ENCODE data around the gene ZXDC.

ZXDC gene

GRCh38 chr3:126475413-126476114, at the start of gene ZXDC:
Gene ZXDC, minus strand, starts transcription at chr3:126475891. Its CDS starts 26 bp downstream, at chr3:126475865.
- peak; percentile 88 for DNase-seq (ENCODE audit: low read depth, low spot score)

GRCh38 chr3:126525091-126525852, 49.6 kb upstream of the ZXDC start:
- DNase-seq (ENCODE audit: low read depth, low spot score) = no peak

- DNase-seq (ENCODE audit: low read depth, low spot score) = no peak
Measured at GRCh38 chr3:126524429-126524988, 48.8 kb upstream of the ZXDC start.

DNA sequence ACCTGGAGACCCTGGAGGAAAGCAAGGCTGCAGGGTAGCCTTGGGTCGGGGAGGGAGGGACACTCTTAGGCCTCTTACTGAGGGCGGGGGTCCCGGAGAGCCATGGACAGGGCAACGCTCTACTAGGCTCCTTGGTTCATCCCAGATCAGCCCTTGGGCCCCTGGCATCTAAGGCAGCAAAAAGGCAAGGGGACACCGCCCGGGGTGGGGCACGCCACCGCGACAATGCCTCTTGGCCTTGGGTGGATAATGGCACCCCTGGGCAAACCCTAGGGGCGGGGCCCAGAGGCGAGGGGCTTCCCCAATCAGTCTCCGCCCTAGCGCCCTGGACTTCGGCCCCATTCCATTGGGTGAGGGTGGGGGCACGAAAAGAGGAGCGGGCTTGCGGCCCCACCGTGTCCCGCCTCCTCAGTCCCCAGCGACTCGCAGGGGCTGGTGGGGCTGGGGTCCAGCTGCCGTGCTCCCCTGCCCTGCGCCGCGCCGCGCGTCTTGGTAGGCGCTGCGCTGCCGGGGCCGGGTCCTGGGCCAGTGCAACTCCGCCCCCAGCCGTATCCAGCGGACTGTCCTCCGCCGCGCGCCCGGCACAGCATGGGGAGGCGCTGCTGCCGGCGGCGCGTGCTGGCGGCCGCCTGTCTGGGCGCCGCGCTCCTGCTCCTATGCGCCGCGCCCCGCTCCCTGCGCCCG, 48.2 kb upstream of the ZXDC start, which contains the start of gene CHST13:
TSS of gene CHST13 (plus strand) at position 411 of the 684 bp plus-strand sequence. CDS start at position 589, 178 bp downstream.
- peak; percentile 70 for DNase-seq (ENCODE audit: low read depth, low spot score)

- peak; percentile 72 for DNase-seq (ENCODE audit: low read depth, low spot score)
Measured at GRCh38 chr3:126522363-126522788, 46.7 kb upstream of the ZXDC start.

- DNase-seq (ENCODE audit: low read depth, low spot score) = no peak
Measured at GRCh38 chr3:126521122-126521891, 45.6 kb upstream of the ZXDC start.

GRCh38 chr3:126519506-126520455, 44.1 kb upstream of the ZXDC start:
- no peak for DNase-seq (ENCODE audit: low read depth, low spot score)

DNA sequence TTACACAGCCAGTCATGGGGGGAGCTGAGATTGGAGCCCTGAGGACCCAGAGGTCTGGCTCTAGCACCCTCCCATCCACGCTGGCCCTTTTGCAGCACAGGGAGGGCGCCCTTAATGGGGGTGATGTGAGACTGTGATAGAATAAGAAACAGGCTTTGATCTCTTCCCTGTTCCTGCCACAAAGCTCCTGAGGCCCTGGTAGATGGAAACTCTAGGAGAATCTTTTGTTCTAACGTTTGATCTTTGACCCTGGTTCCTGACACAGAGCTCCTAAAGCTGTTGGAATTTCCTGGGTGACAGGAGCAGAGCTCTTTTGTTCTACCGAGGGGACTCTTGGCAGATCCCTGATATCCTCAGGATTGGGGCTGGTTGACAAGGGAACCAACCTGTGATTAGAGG, 43.1 kb upstream of the ZXDC start:
- peak; percentile 71 for DNase-seq (ENCODE audit: low read depth, low spot score)

DNA sequence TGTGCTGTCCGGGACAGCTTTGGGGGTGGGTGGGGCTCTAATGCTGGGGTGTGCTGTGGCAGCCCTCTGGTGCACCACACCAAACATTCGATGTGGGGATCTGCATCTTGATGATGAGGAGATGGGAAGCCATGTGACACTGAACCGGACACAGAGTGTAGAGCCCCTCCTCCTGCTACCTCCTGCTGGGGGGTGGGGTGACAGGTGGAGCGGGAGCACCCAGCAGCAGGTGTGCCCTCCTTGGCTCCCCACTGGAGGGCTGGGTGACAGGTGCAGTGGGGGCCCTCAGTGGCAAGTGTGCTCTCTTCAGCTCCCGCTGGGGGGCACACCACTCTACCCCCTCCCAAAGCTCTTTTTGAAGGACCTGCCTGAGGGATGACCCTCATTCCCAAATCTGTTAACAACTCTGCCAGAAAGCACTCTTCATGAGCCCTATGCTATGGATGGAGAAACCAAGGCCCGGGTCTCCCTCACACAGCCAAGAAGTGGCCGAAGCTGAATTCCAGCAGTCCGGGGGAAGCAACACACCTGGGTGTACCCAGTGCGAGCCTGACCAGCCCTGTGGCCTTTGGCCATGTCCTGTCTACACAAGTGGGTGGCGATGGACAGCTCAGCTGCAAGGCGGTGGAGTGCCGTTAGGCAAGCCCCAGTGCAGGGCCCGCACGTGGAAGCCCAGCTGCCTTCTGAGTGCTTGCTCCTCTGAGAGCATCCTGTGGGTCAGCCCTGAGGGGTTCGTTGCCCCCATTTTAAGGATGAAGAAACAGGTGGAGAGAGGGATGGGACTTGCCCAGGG, 42.5 kb upstream of the ZXDC start:
- no peak for DNase-seq (ENCODE audit: low read depth, low spot score)

DNA sequence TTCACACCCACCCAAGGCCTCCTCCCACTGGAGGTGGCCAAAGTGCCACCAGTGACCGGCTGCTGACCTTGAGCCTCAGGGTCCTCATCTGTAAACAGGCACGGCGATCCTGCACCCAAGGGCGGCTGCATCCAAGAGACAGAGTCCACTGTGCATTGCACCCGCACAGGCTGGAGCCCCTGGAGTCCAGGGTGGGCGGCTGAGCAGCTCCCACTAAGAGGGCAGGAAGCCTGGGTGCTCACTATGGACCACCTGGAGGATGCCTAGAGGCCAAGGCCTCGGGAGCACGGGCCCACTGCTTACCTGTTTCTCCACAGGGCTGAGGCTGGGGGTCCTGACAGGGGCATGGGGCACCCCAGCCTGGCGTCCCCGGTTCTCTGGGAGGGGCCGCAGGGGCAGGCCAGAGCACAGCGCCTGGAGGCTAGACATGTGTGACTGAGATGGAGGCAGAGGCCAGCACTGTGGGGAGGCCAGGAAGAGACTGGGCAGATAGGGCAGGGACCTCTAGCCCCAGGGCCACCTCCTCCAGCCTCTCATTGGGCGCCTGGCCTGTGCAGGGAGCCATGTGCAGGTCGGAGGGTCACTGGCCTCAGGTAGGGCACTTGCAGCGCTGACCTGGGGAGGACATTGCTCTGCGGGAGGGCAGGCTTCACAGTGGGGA, 41.7 kb upstream of the ZXDC start, which contains the start of gene UROC1:
TSS of gene UROC1 (minus strand) at position 483 of the 661 bp plus-strand sequence. CDS start at position 429, 54 bp downstream.
- DNase-seq (ENCODE audit: low read depth, low spot score) = no peak

GRCh38 chr3:126516936-126517290, 41.2 kb upstream of the ZXDC start:
- no peak for DNase-seq (ENCODE audit: low read depth, low spot score)

- DNase-seq (ENCODE audit: low read depth, low spot score) = no peak
Measured at GRCh38 chr3:126516152-126516935, 40.7 kb upstream of the ZXDC start.

GRCh38 chr3:126515066-126515706, 39.5 kb upstream of the ZXDC start:
- DNase-seq (ENCODE audit: low read depth, low spot score) = no peak

- no peak for DNase-seq (ENCODE audit: low read depth, low spot score)
Measured at GRCh38 chr3:126514161-126514560, 38.5 kb upstream of the ZXDC start.

- no peak for DNase-seq (ENCODE audit: low read depth, low spot score)
Measured at GRCh38 chr3:126512916-126513650, 37.4 kb upstream of the ZXDC start.

DNA sequence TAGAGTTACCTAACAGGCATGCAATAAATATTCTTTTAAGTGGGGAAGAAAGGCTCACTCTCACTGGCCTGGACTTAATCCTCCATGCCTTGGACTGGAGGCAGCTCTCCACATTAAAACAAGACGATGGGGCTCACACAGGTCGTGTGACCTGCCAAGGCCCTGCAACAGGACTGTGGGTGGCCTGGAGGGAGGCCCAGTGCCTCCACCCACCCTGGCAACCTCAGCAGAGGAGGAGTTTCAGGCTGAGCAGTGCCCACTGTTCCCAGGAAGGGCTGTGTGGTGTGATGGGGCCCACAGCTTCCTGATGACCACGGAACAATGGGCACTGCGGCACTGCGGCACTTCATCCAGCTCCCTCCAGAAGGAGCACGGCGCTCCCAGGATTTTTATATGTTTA, 36.3 kb upstream of the ZXDC start:
- DNase-seq (ENCODE audit: low read depth, low spot score) = no peak

- DNase-seq (ENCODE audit: low read depth, low spot score) = no peak
Measured at GRCh38 chr3:126511291-126511690, 35.6 kb upstream of the ZXDC start.
